Panc1 (cell line): Measurements from ENCODE around the gene GRID2. TPM values are rescaled to one million over a fixed set of nuclear protein-coding genes. Genes with fewer than 3 reads are reported as not detected.

Experiments used
- ATAC-seq: fragments of 200-7000 bp; cut with Tn5 transposase; 2 replicates; pipeline ENCODE4 v1.9.1; 2020; ENCODE audit warnings: mild to moderate bottlenecking, moderate library complexity
- BruUV-seq: library from RNA; stranded (reverse); fragments of 400-500 nt; replicated peaks from 2 replicates; lab custom pipeline; 2021; lab: Mats Ljungman, UMichigan
- CTCF ChIA-PET: fragments of 300-600 bp; sonication (Branson Sonifier 250); formaldehyde crosslinking; loops from one replicate; lab custom pipeline; 2022; ENCODE audit warnings: antibody characterized with exemption; lab: Charles Lee
- POLR2A ChIA-PET: fragments of 300-600 bp; sonication (Branson Sonifier 250); formaldehyde crosslinking; loops from one replicate; lab custom pipeline; 2022; ENCODE audit warnings: antibody characterized with exemption; lab: Charles Lee
- DNase-seq: peaks from one replicate; pipeline ENCODE4 v3.0.0-alpha.2; 2010; ENCODE audit warnings: low read depth, low spot score
- H3K27ac ChIP-seq: 2 replicates; pipeline ENCODE4 v1.5.1; 2011; ENCODE audit warnings: mild to moderate bottlenecking, low read length, inconsistent platforms
- H3K27me3 ChIP-seq: fragments of 200-500 bp; sonication (Bioruptor generic); 2 replicates; pipeline ENCODE4 v1.6.0; 2014; ENCODE audit warnings: low read length, inconsistent platforms; ENCODE audit not compliant: control insufficient read depth, insufficient read depth
- H3K36me3 ChIP-seq: fragments of 200-500 bp; sonication (Bioruptor generic); 2 replicates; pipeline ENCODE4 v1.5.1; 2014; ENCODE audit warnings: inconsistent platforms, mild to moderate bottlenecking, low read length, moderate library complexity; ENCODE audit not compliant: control insufficient read depth, insufficient read depth
- H3K4me1 ChIP-seq: 2 replicates; pipeline ENCODE4 v1.5.1; 2011; ENCODE audit warnings: inconsistent platforms, mild to moderate bottlenecking, low read length, moderate library complexity; ENCODE audit not compliant: control insufficient read depth, insufficient read depth
- H3K4me3 ChIP-seq, 2 experiments: 2 replicates each; pipeline ENCODE4 v1.5.1; 2011 to 2012; ENCODE audit warnings: low read depth in 2 of 2, low read length in 2 of 2, mild to moderate bottlenecking in 2 of 2, inconsistent platforms in 1 of 2, moderate library complexity in 1 of 2
- H3K9me3 ChIP-seq: fragments of 200-500 bp; sonication (Bioruptor generic); 2 replicates; pipeline ENCODE4 v1.5.1; 2014; ENCODE audit warnings: low read depth, mild to moderate bottlenecking, inconsistent platforms, low read length, moderate library complexity; ENCODE audit not compliant: control insufficient read depth, insufficient read depth
- POLR2AphosphoS5 ChIP-seq: IDR thresholded peaks from 2 replicates; pipeline ENCODE4 v1.6.1; 2012; ENCODE audit warnings: mild to moderate bottlenecking, low read depth, low read length, moderate library complexity
- REST ChIP-seq, 2 experiments: IDR thresholded peaks; 2 replicates each; pipeline ENCODE4 v1.6.1; 2011 to 2012; ENCODE audit warnings: low read depth in 2 of 2, control low read depth in 1 of 2, low read length in 1 of 2, mild to moderate bottlenecking in 1 of 2, moderate library complexity in 1 of 2; ENCODE audit not compliant: insufficient read depth in 1 of 2
- SIN3A ChIP-seq: IDR thresholded peaks from 2 replicates; pipeline ENCODE4 v1.6.1; 2012; ENCODE audit warnings: low read depth, mild to moderate bottlenecking, low read length, moderate library complexity, borderline replicate concordance; ENCODE audit not compliant: insufficient read depth
- TCF7L2 ChIP-seq: IDR thresholded peaks from 2 replicates; pipeline ENCODE4 v1.6.1; 2011; ENCODE audit warnings: mild to moderate bottlenecking, low read depth, low read length, inconsistent platforms
- in situ Hi-C: cut with HindIII; loops from 2 replicates; pipeline ENCODE4 v1.10.0; 2016; ENCODE audit warnings: low sequenced_read_pairs, low pct_unique_long_range_greater_than_20kb
- intact Hi-C: fragments of 100-400 bp; cut with micrococcal nuclease; formaldehyde crosslinking; loops from one replicate; pipeline ENCODE4 v1.10.0; 2022; ENCODE audit not compliant: unreplicated experiment
- total RNA-seq: library from RNA; stranded (reverse); gene quantifications from one replicate; pipeline ENCODE4 v1.2.1, GENCODE V29; 2021; ENCODE audit not compliant: unreplicated experiment
- TF ChIP-seq, protein P1 (sequence below): fragments of 450-650 bp; IDR thresholded peaks from 2 replicates; pipeline ENCODE4 v1.5.1; 2017; ENCODE audit warnings: mild to moderate bottlenecking

The GRID2 gene
- total RNA-seq, 1 experiment from 2014 or later: 0.08 TPM

- intact Hi-C loops: no loop called here
Measured at GRCh38 chr4:93495346-93495745, 1191.6 kb downstream of the GRID2 start.

GRCh38 chr4:93501244-93501643, 1197.5 kb downstream of the GRID2 start:
- no peaks in the 10 kb centered on the region for H3K4me1 ChIP-seq

More at GRCh38 chr4:93495346-93495745, 1191.6 kb downstream of the GRID2 start:
- H3K9me3 ChIP-seq: no peaks in the 10 kb centered on the region
- no peaks in the 10 kb centered on the region for H3K36me3 ChIP-seq
- in situ Hi-C loops: no loop called here
- ChIA-PET CTCF (no interaction called here), POLR2A (no interaction called here)
- no TSS peak for BruUV-seq
- ATAC-seq: no peak
- H3K4me3 ChIP-seq: no peak overlapping the region
- no peaks in the 10 kb centered on the region for H3K4me1 ChIP-seq
- DNase-seq: no peak
- H3K27ac ChIP-seq: no peak overlapping the region
- TF ChIP-seq POLR2AphosphoS5 (no peak), REST (IDR thresholded peaks at IDR 0.05; ENCODE audit: insufficient read depth in 1 of 2, low read depth in 2 of 2, low read length in 1 of 2) (no peak), TCF7L2 (no peak), SIN3A (no peak)
- TF ChIP-seq, protein P1, sequence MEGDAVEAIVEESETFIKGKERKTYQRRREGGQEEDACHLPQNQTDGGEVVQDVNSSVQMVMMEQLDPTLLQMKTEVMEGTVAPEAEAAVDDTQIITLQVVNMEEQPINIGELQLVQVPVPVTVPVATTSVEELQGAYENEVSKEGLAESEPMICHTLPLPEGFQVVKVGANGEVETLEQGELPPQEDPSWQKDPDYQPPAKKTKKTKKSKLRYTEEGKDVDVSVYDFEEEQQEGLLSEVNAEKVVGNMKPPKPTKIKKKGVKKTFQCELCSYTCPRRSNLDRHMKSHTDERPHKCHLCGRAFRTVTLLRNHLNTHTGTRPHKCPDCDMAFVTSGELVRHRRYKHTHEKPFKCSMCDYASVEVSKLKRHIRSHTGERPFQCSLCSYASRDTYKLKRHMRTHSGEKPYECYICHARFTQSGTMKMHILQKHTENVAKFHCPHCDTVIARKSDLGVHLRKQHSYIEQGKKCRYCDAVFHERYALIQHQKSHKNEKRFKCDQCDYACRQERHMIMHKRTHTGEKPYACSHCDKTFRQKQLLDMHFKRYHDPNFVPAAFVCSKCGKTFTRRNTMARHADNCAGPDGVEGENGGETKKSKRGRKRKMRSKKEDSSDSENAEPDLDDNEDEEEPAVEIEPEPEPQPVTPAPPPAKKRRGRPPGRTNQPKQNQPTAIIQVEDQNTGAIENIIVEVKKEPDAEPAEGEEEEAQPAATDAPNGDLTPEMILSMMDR: no peak
- no peaks in the 10 kb centered on the region for H3K27me3 ChIP-seq

More at GRCh38 chr4:93501244-93501643, 1197.5 kb downstream of the GRID2 start:
- Histone ChIP-seq H3K36me3 (no peaks in the 10 kb centered on the region), H3K27me3 (no peaks in the 10 kb centered on the region), H3K9me3 (no peaks in the 10 kb centered on the region), H3K27ac (no peak overlapping the region), H3K4me3 (no peak overlapping the region)
- DNase-seq: no peak
- ChIA-PET CTCF (no interaction called here), POLR2A (no interaction called here)
- in situ Hi-C loops (no loop called here), intact Hi-C loops (no loop called here)
- TF ChIP-seq, protein P1: no peak
- TF ChIP-seq TCF7L2 (no peak), POLR2AphosphoS5 (no peak), SIN3A (no peak)
- no TSS peak for BruUV-seq
- ATAC-seq: no peak
